ENCODE results near the gene RPS5.

DNA sequence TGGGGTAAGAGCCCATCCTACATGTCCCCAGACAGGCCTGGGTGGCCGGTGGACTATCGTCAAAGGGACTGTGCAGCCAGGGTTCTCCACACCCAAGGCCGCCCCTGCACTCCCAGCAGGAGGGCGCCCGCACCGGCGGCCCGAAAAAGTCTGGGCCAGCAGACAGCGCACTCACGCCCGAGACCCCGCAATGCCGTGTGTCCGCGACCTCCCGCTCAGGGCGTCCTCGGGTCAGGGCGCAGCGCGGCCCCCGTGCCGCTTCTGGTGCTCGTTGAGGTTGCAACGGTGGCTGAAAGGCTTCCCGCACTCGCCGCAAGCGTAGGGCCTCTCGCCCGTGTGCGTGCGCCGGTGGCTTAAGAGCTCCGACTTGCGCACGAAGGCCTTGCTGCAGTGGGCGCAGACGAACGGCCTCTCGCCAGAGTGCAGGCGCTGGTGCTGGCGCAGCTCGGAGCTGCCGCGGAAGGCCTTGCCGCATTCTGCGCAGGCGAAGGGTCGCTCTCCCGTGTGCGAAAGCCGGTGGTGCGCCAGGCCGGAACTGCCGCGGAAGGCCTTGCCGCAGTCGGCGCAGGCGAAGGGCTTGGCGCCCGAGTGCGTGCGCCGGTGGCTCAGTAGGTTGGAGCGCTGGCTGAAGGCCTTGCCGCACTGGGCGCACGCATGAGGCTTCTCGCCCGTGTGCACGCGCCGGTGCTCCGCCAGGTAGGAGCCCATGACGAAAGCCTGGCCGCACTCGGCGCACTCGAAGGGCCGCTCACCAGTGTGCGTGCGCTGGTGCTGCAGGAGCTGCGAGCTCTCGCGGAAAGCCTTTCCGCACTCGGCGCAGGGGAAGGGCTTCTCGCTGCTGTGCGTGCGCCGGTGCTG is 30.9 kb upstream of the RPS5 start:
- TF ChIP-seq POLR2AphosphoS5 (IDR thresholded peaks at IDR 0.05; ENCODE audit: low read depth, low read length) (no peak), POLR2A (IDR thresholded peaks at IDR 0.05; ENCODE audit: low read depth, low read length) (no peak)

Measured in GM12892 (cell line).